ENCODE results near the gene AKAP7. TPM values are rescaled to one million over a fixed set of nuclear protein-coding genes. Genes with fewer than 3 reads are reported as not detected.
"Not testable (repeated sequence)": the region's sequence is repeated elsewhere in the genome, so short reads cannot be mapped to it uniquely, and the experiment has no call there.

Gene AKAP7
- total RNA-seq, 1 donor from 2014 or later = 19.9 TPM

- DNase-seq = no peak
Measured at GRCh38 chr6:131257104-131257503, 121.8 kb downstream of the AKAP7 start.

- no peak for DNase-seq
Measured at GRCh38 chr6:131258010-131258652, 122.9 kb downstream of the AKAP7 start.

- DNase-seq = no peak
Measured at GRCh38 chr6:131258816-131259476, 123.7 kb downstream of the AKAP7 start.

GRCh38 chr6:131260960-131261359 lies 125.7 kb downstream of the AKAP7 start:
- DNase-seq = not testable (repeated sequence)

- DNase-seq = no peak
Measured at GRCh38 chr6:131262060-131262459, 126.8 kb downstream of the AKAP7 start.

GRCh38 chr6:131265939-131266338 lies 130.7 kb downstream of the AKAP7 start:
- DNase-seq = no peak

- DNase-seq = no peak
Measured at GRCh38 chr6:131268303-131268702, 133.0 kb downstream of the AKAP7 start.

GRCh38 chr6:131269565-131270391 lies 134.5 kb downstream of the AKAP7 start:
- no peak for DNase-seq

GRCh38 chr6:131270534-131270933 lies 135.3 kb downstream of the AKAP7 start:
- DNase-seq = no peak

- no peak for DNase-seq
Measured at GRCh38 chr6:131275273-131275672, 140.0 kb downstream of the AKAP7 start.

GRCh38 chr6:131277591-131277990 lies 142.3 kb downstream of the AKAP7 start:
- DNase-seq = no peak

- DNase-seq = peak; percentile 14
Measured at GRCh38 chr6:131281471-131282270, 146.4 kb downstream of the AKAP7 start.

- no peak for DNase-seq
Measured at GRCh38 chr6:131282365-131282764, 147.1 kb downstream of the AKAP7 start.

- no peak for DNase-seq
Measured at GRCh38 chr6:131283466-131284175, 148.4 kb downstream of the AKAP7 start.

- DNase-seq = peak; percentile 5
Measured at GRCh38 chr6:131285548-131285947, 150.3 kb downstream of the AKAP7 start.

- no peak for DNase-seq
Measured at GRCh38 chr6:131286469-131287040, 151.3 kb downstream of the AKAP7 start.

- DNase-seq = no peak
Measured at GRCh38 chr6:131288214-131288613, 152.9 kb downstream of the AKAP7 start.

GRCh38 chr6:131290955-131291354 lies 155.7 kb downstream of the AKAP7 start:
- no peak for DNase-seq

GRCh38 chr6:131292145-131292938 lies 157.1 kb downstream of the AKAP7 start:
- no peak for DNase-seq

- no peak for DNase-seq
Measured at GRCh38 chr6:131293472-131293911, 158.2 kb downstream of the AKAP7 start.
